CD4-positive, alpha-beta T cell treated with Interferon gamma for 1 hour (primary cell): Measurements from ENCODE around the gene UBE2J2.
A peak's percentile ranks its signal among the peaks of the same experiment; 100 is the strongest.
"Not testable (repeated sequence)": the region's sequence is repeated elsewhere in the genome, so short reads cannot be mapped to it uniquely, and the experiment has no call there.

Source experiments
- DNase-seq: peaks from one replicate; pipeline ENCODE4 v3.0.0-alpha.2; 2020

The UBE2J2 gene

DNA sequence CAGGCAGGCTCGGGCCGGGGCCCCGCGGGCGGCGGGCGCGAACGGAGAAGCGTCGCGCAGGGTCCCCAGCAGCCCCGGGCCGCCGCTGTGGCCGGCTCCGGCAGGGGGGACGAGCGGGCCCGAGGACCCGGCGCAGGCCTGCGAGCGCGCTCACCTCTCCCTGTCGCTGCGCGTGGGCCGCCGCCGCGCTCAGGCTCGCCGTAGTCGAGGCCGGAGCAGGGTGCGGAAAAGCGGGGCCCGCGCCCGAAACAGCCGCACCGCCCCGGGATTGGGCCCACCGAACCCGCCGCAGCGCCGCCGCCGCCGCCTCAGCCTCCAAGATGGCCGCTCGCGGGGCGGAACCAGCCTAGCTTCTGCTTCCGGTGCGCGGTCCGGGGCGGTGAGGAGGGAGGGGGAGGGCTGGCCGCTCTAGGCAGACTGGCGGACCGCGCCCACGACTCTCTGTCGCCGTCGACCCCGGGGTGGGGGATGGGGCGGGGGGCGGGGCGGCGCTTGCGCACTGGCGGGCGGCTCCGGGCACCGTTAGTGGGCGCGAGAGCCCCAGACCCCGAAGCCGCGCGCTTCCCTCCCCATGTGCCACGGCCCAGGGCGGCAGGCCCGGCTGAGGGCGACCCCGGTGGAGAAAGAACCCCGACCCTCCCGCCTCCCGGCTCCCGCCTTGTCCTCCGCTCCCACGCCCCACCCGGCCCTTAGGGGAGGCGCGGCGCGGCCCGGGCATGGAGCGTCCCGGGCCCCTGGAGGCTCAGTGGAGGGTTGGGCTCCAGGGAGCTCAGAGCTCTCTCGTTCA, at the start of gene UBE2J2:
Gene UBE2J2 (minus strand): TSS at position 343 of the 787 bp plus-strand sequence. CDS start 5,862 bp downstream, outside the sequence.
- peak; percentile 92 for DNase-seq

DNA sequence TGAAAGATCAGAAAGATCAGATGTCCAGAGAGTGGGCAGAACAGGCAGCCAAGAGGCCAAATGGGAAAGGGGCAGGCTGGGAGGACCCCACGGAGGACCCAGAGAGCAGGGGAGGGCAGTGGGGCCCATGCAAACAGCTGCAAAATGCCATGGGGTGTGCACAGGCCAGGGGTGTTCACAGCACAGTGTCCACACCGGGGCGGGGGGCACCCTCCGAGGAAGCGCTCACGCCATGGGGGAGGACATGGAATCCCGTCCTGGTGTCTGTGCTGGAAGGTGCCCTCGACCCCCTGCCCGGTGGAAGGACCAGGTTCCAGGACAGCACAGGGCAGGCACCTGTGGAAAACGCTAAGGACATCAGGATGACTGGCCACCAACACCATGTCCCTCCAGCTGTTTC, 49.3 kb upstream of the UBE2J2 start:
- DNase-seq = no peak

DNA sequence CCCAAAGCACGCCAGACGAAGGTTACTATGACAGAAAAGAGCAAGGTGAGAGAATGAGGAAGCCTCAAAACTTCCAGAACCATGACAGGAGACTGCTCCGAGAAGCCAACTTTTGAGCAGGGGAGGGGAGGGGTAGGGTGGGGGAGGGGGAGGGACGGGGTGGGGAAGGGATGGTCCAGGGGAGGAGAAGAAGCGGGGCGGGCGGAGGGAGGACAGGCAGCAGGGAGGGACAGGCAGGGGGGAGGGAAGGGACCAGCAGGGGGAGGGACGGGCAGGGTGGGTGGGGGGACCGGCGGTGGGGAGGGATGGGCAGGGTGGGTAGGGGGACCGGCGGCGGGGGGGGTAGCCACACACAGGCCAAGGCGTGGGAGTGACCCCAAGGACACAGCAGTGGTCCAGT, 48.8 kb upstream of the UBE2J2 start:
- no peak for DNase-seq

DNA sequence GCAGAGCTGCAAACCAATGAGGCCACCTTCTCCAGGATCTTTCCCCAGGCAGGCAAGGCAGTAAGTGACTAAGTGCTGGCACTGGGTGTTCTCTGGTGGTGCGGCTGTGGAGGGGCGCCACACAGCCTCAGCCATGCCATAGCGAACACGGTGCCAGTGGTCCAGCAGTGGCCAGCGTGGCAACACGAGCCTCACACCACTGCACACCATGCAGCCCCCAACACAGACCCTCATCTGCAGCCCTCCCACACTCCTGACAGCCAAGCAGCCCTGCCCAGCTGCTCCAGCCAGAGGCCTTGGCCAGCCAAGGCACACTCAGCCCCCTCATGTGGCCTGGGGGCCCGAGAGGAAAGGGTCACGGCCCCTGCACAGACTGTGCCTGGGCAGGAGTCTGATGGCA, 47.8 kb upstream of the UBE2J2 start:
- no peak for DNase-seq

DNA sequence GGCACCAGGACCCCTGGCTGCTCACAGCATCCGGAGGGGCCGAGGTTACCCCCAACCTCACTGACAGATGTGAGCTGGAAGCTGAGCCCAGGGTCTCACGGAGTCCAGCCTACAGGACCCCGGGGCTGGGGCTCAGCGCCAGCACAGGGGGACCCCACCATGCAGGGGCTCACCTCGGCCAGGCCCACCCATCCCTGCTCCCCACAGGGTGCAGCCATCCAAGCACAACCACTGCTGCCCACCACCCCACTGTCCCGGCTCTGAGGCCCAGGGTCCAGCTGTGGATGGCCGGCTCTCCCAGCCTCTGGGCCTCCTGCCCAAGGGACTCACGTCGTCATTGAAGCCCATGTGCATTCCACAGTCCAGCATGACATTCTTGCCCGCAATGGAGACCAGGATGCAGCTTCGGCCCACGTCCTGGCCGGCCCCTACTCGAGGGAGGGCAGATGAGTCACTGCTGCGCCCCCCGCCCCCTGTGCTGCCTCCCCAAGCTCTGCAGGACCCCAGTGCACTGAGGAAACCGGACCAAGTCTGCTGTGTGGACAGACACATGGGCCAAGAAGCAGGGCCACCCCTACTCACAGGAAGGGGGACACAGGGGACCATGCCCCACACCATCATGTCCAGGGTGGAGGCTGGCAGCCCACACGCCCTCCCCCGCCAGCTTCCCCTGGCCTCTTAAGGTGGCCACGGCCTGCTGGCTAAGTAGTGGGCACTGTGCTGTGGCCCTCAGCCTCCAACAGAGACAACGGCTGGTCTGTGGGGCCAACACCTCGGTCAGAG, 47.2 kb upstream of the UBE2J2 start:
- no peak for DNase-seq

DNA sequence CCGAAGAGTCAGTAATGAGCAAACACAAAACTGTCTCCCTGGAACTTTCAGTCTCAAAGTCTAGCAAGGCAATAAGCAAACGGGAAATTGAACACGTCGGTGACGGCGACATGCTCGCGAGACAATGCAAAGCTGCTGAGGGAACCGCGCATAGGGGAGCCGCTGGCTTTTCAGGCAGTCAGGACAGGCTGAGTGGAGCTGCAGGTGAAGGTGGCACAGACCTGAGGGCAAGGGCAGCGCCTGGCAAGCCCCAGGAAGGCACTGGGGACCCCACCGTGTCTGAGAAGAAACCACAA, 45.9 kb upstream of the UBE2J2 start:
- DNase-seq = no peak

DNA sequence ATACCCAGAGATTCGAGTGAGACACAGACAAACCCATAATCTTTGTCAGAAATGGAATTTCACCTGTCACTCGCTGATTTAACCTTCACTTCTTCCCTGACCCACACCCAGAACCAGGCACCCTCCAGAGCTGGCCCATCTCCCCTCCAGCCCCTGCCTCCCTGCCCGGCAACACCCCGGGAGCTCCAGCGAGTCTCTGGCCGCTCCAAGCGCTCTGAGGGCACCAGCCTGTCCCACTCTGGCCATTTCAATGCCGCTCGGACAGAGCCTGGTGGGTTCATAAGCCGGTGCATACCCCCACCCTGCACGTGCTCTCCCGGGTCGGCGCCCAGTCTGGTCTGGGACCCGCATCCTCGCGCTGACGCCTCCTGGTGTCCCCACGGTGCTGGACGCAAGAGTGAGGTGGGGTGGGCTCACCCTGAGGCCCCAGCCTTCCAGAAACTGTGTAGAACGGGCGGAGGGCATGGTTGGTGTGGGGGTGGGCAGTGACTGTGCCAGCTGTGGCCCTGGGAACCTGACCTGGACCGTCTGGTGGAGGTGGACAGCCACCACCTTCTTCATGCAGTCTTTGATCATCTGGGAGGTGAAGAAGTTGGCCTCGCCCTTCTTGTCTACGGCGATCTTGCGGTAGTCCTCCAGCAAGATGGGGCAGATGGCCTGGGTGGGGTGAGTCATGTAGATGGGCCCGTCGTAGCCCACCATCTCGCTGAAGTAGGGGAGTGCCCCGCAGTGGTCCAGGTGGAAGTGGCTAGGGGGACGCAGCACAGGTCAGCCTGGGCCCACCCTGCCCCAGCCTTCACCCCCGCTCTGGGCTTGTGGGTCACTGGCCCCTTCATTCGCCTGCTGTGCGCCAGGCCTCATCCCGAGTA, 45.4 kb upstream of the UBE2J2 start:
- DNase-seq = no peak

DNA sequence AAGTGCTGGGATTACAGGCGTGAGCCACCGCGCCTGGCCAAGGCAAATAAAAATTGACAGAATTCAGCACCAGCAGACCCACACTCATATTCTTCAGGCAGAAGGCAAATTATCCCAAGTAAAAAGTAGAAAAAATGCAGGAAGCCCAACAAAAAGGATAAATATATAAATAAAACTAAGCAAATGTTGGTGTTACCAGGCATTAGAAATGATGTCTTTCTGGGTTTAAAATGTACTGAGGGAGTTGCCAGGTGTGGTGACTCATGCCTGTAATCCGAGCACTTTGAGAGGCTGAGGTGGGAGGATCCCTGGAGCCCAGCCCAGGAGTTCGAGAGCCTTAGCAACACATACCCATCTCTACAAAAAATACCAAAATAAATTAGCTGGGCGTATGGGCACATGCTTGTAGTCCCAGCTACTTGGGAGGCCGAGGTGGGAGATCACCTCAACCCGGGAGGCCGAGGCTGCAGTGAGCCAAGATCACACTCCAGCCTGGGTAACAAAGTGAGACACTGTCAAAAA, 44.5 kb upstream of the UBE2J2 start:
- no peak for DNase-seq

DNA sequence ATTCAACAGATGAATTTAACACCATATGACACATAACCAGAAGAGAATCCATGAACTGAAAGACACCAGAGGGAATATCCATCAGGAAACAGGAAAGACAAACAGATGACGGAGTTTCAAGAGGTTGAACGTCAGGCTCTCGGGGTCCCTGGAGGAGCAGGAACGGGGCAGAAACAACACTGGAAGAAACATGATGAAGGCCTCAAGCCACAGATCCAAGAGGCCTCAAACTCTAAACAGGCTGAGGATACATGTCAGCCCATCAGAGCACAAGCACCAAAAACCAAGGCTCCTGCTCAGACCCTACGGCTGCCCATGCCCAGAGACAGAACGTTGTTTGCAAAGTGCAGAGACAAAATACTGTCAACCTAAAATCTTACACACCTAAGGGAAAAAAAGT, 43.8 kb upstream of the UBE2J2 start:
- no peak for DNase-seq

DNA sequence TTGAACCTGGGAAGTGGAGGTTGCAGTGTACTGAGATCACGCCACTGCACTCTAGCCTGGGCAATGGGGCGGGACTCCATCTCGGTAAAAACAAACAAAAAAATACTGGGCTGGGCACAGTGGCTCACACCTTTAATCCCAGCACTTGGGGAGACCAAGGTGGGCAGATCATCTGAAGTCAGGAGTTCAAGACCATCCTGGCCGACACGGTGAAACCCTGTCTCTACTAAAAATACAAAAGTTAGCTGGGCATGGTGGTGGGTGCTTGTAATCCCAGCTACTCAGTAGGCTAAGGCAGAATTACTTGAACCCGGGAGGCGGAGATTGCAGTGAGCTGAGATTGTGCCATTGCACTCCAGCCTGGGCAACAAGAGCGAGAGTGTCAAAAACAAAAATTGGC, 42.5 kb upstream of the UBE2J2 start:
- DNase-seq = not testable (repeated sequence)

DNA sequence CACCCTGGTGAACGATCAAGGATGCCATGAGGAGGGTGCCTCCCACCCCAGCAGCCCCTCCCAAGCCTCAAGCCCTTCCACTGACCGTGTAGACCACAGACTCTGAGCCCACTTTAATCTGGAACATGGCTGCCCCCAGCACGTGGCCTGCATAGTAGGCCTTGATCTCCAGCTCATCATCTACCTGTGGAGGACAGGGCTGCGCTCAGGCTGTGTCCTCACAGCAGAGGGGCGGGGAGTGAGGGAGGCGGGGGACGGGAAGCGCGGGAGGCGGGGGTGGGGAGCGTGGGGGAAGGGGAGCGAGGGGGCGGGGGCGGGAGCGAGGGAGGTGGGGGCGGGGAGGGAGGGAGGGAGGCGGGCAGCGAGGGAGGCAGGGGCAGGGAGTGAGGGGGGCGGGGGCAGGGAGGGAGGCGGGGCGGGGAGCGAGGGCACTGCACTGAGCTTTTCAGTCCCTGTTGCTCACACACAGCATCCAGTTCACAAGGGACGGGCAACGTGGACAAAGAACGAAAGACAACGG, 41.8 kb upstream of the UBE2J2 start:
- no peak for DNase-seq

DNA sequence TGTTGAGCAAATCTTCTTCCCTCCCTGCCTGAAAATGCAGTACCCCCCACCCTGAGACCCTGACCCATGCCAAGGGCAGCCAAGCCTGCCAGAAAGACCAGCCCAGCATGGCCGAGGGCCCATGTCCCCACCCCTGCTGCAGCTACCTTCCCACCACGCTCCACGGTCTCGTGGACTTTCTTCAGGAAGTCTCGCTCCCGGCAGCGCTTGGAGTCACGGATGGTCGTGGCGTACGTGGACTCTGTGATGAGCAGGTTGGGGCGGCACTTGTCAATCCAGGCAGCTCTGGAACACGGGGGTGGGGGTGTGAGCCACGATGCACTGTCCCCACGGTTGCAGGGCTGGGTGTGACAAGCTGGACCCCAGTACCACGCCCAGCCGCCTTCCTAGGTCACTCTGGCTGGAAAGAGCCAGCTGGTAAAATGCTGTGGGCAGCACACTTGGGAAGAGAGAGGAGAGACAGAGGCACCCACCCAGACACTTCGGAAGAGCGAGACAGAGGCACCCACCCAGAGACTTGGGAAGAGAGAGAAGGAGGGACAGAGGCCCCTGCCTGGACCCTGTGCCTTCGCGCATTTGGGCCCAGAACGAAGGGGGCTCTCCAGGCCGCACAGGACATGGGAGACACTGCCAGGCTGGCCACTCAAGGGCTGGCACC, 41.2 kb upstream of the UBE2J2 start:
- no peak for DNase-seq

DNA sequence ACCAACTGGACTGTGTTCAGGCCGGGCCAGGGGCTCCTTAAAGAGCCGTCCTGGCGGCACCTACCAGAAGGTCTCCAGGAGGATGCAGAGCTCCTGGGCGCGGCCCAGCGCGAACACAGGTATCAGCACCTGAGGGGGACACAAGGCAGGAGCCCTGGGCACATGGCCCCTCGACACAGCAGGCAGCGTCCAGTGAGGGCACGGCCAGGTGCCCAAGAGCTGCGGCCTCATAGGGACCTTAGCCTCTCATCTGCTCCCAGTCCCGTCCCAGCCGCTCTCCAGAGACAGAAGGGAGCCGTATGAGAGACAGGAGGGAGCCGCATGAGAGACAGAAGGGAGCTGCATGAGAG, 40.6 kb upstream of the UBE2J2 start:
- DNase-seq = no peak

DNA sequence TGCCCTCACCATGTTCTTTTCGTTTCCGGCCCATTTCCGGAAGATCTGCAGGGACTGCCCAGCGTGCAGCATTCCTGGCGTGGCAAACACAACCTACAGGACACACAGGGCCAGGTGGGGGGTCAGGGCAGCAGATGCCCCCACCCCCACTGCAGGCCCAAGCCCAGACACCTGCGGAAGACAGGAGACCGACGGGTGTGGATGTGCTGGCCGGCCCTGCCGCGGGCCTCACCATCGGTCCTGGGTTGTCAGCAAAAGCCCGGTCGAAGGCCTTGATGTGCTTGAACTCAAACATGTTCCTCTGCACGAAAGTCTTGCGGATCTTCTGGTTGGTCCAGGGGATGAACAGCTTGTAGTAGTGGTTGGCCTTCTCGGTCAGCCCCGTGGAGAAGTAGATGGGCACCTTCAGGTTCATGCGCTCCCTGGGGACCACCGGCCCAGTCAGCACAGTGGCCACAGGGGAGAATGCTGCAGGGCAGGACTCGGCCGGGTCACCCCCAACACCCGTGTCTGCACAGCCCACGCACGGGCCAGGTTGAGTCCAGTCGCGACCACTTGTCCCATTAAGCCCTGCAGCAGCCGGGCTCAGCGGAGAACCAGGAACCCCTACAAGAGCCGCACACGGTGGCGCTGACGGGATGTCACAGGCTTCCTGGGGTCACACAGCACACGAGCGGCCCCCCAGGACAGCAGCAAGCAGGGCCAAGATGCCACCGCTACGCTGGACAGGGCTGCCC, 40.0 kb upstream of the UBE2J2 start:
- DNase-seq = no peak

DNA sequence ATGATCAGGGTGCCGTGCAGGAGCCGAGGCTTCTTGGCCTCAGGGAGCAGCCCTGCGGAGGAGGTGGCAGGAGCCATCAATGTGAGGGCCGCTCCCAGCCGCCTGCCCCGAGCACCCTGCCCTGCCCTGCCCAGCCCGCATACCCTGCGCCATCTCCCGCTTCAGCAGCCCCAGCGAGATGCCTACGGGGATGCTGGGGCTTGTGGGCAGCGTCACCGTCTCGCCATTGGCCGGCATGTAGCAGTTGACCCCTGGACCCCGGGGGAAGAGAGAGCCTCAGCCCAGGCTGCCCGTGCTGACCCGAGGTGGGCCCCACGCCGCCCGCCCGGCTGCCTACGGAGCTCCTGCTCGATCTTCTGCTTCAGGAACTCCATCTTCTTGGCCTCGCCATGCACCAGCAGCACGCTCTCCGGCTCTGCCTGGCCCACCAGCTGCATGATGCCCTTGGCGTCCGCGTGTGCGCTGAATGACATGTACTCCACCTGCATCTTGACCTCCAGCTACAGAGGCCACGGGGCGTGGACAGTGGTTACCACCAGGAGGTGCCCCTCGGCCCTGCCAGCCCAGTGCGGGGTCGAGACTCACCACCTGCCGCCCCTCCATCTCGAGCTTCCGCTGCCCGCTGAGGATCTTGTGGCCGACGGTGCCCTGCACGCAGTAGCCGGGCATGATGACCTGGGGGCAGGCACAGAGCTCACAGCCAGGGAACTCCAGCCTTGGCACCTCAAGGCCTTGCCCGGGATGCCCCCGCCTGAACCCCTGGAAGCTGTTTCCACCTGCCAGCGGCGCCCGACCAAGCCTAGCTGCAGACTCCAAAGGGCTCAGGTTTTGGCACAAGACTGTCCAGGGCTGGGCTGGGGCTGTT, 39.0 kb upstream of the UBE2J2 start:
- DNase-seq = no peak

DNA sequence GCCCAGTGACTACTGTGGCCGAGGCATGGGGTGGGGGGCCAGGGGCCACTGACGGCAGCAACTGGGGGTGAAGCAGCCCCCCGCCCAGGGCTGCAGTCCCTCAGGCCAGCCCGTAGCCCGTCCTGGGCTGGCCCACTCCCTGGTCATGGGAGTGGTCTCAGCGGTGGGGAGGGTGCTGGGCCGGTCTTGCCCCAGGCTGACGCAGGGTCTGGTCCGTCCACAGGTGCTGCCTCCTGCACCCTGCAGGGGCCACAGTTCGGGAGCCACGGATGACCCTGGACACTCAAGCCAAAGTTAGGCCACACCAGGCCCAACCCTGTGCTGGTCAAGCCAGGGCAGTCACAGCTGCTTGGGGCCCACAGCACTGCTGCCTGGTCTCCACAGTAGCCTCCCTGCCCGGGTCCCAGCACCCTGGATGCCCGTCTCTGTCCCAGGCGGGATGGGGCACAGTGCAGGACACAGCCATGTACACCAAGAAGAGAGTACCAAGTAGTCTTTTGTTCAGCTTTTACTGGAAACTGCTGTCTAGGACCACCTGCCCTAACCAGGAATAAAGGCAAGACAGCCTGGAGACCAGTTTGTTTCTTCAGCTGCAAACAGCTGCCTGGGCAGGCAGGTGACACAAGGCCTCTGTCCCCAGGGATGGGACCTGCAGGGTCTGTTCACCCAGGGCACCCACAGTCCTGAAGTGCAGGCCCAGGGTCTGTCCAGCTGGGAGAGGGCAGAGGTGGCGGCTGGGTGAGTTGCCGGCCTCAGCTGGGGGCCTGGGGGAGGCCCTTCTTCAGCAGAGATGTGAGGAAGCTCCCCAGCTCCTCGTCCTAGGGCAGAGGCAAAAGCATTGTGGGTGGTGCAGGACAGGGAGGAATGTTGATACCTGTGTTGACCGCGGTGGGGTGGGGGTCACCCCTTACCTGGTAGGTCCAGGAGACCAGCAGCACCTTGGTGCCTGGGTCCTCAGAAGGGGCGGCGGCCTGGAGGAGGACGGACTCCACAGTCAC, 37.8 kb upstream of the UBE2J2 start:
- DNase-seq = no peak

DNA sequence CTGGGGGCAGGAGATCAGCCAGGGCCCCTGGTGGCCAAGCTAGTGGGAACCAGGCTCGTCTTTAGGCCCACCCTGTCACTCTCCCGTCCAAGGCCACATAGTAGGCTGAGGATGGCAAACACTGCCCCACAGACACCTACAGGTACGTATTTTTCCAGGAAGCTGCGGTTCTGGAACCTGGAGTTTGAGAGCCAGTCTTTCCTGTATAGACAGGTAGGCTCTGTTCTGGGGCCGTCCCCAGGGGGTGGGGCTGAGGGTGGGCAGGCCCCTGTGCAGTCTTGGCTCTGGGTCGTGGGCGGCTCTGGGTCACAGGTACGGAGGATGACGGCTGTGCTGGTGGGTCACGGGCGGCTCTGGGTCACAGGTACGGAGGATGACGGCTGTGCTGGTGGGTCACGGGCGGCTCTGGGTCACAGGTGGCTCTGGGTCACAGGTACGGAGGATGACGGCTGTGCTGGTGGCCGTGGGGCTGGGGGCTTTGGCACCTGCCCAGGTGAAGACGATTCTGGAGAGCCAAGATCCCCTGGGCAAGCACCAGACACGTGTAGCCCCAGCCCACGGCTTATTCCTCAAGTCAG, 36.9 kb upstream of the UBE2J2 start:
- no peak for DNase-seq

DNA sequence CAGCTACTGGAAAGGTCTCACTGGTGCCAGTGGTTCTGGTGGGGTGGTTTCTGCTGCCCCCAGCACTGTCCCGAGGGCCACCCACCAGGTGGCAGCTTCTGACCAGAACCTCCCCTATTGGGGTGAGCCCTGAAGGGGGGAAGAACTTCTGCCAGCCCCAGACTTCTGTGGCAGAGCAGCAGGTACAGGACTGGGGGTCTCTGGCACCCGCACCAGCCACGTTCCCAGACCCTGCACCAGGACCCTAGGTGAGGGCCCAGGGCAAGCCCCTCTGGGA, 36.4 kb upstream of the UBE2J2 start:
- no peak for DNase-seq
